Tibial nerve (tissue), 4 donors: ENCODE data around the gene EFEMP2. TPM values are rescaled to one million over a fixed set of nuclear protein-coding genes. Genes with fewer than 3 reads are reported as not detected.

Source experiments
- DNase-seq, 2 donors: peaks; one replicate each; pipeline ENCODE4 v3.0.0-alpha.2; 2019; ENCODE audit warnings: low spot score in 2 of 2
- H3K27ac ChIP-seq, 4 donors: fragments of 200-600 bp; sonication (generic) in 3 of 4; one replicate each; pipeline ENCODE4 v1.5.1; 2017 to 2019; ENCODE audit warnings: mild to moderate bottlenecking in 1 of 4
- H3K27me3 ChIP-seq, 2 donors: fragments of 200-600 bp; sonication (generic) in 1 of 2; one replicate each; pipeline versions ENCODE4 v1.5.1 to v1.6.0; 2017 to 2019
- H3K36me3 ChIP-seq, 3 donors: fragments of 200-600 bp; sonication (generic); one replicate each; pipeline ENCODE4 v1.5.1; 2018 to 2019
- H3K4me1 ChIP-seq, 4 donors: fragments of 200-600 bp; sonication (generic) in 3 of 4; one replicate each; pipeline ENCODE4 v1.5.1; 2017 to 2019
- H3K4me3 ChIP-seq, 4 donors: fragments of 200-600 bp; sonication (generic) in 3 of 4; one replicate each; pipeline ENCODE4 v1.5.1; 2017 to 2019; ENCODE audit warnings: mild to moderate bottlenecking in 1 of 4, moderate library complexity in 1 of 4
- H3K9me3 ChIP-seq, 4 donors: fragments of 200-600 bp; sonication (generic) in 3 of 4; one replicate each; pipeline ENCODE4 v1.5.1; 2017 to 2019
- CTCF ChIP-seq, 5 experiments: fragments of 200-600 bp in 3 of 5; fragments of 450-650 bp in 2 of 5; sonication (generic) in 3 of 5; IDR thresholded peaks; one replicate each; pipeline ENCODE4 v1.5.1; 2016 to 2019; ENCODE audit warnings: antibody characterized with exemption in 5 of 5, mild to moderate bottlenecking in 3 of 5, moderate library complexity in 2 of 5
- EP300 ChIP-seq, 2 donors: sonication (generic); formaldehyde crosslinking; IDR thresholded peaks; one replicate each; pipeline ENCODE4 v1.6.1; 2017; ENCODE audit warnings: antibody characterized with exemption in 2 of 2, mild to moderate bottlenecking in 1 of 2
- POLR2A ChIP-seq, 2 donors: fragments of 450-650 bp; IDR thresholded peaks; one replicate each; pipeline ENCODE4 v1.6.1; 2017; ENCODE audit warnings: antibody characterized with exemption in 2 of 2, mild to moderate bottlenecking in 2 of 2, moderate library complexity in 2 of 2
- WGBS, 2 donors: methylation state at CpG; one replicate each; pipeline ENCODE4 v1.1.5; 2018; 5-methylcytosine and 5-hydroxymethylcytosine counted together
- total RNA-seq, 4 donors: library from RNA; depleted of rRNA; stranded (reverse); fragments of >200 nt; gene quantifications; one replicate each; pipeline ENCODE4 v1.1.0, GENCODE V29; 2016

EFEMP2 gene
- total RNA-seq, 4 donors from 2014 or later, result 59.2 to 92.7 (median 82.0) TPM

- Histone ChIP-seq H3K27ac (no peak overlapping the region), H3K9me3 (no peaks in the 10 kb centered on the region), H3K27me3 (no peaks in the 10 kb centered on the region), H3K4me3 (no peak overlapping the region), H3K4me1 (peaks cover 0 to 19% (median 4%) of the 10 kb centered on the region in 4 donors), H3K36me3 (peaks cover 0 to 55% (median 0%) of the 10 kb centered on the region in 3 donors)
- WGBS, 2 donors, result 91% methylated on average over 29 of the region's 30 CpGs
- TF ChIP-seq EP300 (IDR thresholded peaks at IDR 0.05) (no peak), POLR2A (IDR thresholded peaks at IDR 0.05) (no peak), CTCF (IDR thresholded peaks at IDR 0.05) (no peak)
- no peak for DNase-seq
Measured at GRCh38 chr11:65882120-65883057, 9.8 kb upstream of the EFEMP2 start.

GRCh38 chr11:65880844-65881421, 8.3 kb upstream of the EFEMP2 start:
- no peak for TF ChIP-seq POLR2A (IDR thresholded peaks at IDR 0.05)
- TF ChIP-seq EP300 (IDR thresholded peaks at IDR 0.05), result no peak
- no peak for TF ChIP-seq CTCF (IDR thresholded peaks at IDR 0.05)
- no peak for DNase-seq
- Histone ChIP-seq H3K9me3 (no peaks in the 10 kb centered on the region), H3K27ac (no peak overlapping the region), H3K36me3 (peaks cover 0 to 41% (median 0%) of the 10 kb centered on the region in 3 donors), H3K4me1 (peaks cover 0 to 9% (median 3%) of the 10 kb centered on the region in 4 donors), H3K27me3 (no peaks in the 10 kb centered on the region), H3K4me3 (no peak overlapping the region)
- 52 to 66% methylated on average over 7 of the region's 7 CpGs for WGBS, 2 donors

GRCh38 chr11:65880027-65880426, 7.4 kb upstream of the EFEMP2 start:
- H3K36me3 ChIP-seq, result peaks cover 0 to 32% (median 0%) of the 10 kb centered on the region in 3 donors
- no peak overlapping the region for H3K4me3 ChIP-seq
- WGBS, 2 donors, result 66 to 74% methylated on average over 7 of the region's 7 CpGs
- no peak for DNase-seq
- no peaks in the 10 kb centered on the region for H3K27me3 ChIP-seq
- H3K9me3 ChIP-seq, result no peaks in the 10 kb centered on the region
- peaks cover 0 to 9% (median 3%) of the 10 kb centered on the region in 4 donors for H3K4me1 ChIP-seq
- no peak overlapping the region for H3K27ac ChIP-seq
- no peak for TF ChIP-seq POLR2A (IDR thresholded peaks at IDR 0.05)
- TF ChIP-seq CTCF (IDR thresholded peaks at IDR 0.05), result no peak
- no peak for TF ChIP-seq EP300 (IDR thresholded peaks at IDR 0.05)

GRCh38 chr11:65879617-65880016, 7.0 kb upstream of the EFEMP2 start, which contains the start of gene CTSW:
Gene CTSW (plus strand): TSS chr11:65879837. CDS start chr11:65879855, 18 bp downstream.
- H3K27me3 ChIP-seq, result no peaks in the 10 kb centered on the region
- H3K4me1 ChIP-seq, result peaks cover 0 to 6% (median under 1%) of the 10 kb centered on the region in 4 donors
- no peaks in the 10 kb centered on the region for H3K9me3 ChIP-seq
- H3K36me3 ChIP-seq, result peaks cover 0 to 30% (median 0%) of the 10 kb centered on the region in 3 donors
- no peak within 1 kb of the TSS for H3K27ac ChIP-seq
- DNase-seq, result no peak
- TF ChIP-seq CTCF (IDR thresholded peaks at IDR 0.05), result no peak
- no peak for TF ChIP-seq POLR2A (IDR thresholded peaks at IDR 0.05)
- no peak for TF ChIP-seq EP300 (IDR thresholded peaks at IDR 0.05)
- WGBS, 2 donors, result 48 to 56% methylated on average over 7 of the region's 7 CpGs
- H3K4me3 ChIP-seq, result no peak within 1 kb of the TSS
